NCI-H2196 (cell line): Measurements from ENCODE around the gene KRTAP4-11.
"Not testable (repeated sequence)": the region's sequence is repeated elsewhere in the genome, so short reads cannot be mapped to it uniquely, and the experiment has no call there.

Experiments used
- DNase-seq: peaks from one replicate; lab custom pipeline; 2025; ENCODE audit not compliant: unreplicated experiment; lab: John Stamatoyannopoulos, UW

Gene KRTAP4-11

GRCh38 chr17:41117846-41118386, at the start of gene KRTAP4-11:
KRTAP4-11 (minus strand) TSS chr17:41118373; CDS start chr17:41118315, 58 bp downstream.
- DNase-seq: not testable (repeated sequence)

- no peak for DNase-seq
These were observed 49.4 kb upstream of the KRTAP4-11 start for GRCh38 chr17:41167561-41167960.

DNA sequence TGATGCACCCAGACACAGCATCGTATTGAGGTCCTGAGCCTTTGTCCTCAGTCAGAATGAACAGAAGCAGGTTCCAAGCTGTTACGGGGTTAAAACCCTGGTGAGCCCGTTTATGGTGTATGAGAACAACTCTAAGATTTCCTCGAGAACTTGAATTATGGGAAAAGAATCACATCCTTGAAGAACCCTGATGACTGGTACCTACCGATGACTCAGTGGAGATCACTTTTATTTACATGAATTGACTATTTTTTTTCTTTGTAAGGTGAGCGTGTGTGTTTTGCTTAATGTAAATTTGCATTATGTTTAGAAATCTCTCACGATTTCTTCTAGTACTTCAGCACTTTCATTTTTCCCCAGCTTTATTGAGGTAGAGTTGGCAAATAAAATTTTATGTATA, 45.7 kb upstream of the KRTAP4-11 start:
- no peak for DNase-seq

GRCh38 chr17:41160648-41161047, 42.5 kb upstream of the KRTAP4-11 start, which contains the start of gene KRTAP4-4:
KRTAP4-4 (minus strand) TSS chr17:41160748; CDS start chr17:41160691, 57 bp downstream.
- no peak for DNase-seq

GRCh38 chr17:41160190-41160589, 42.0 kb upstream of the KRTAP4-11 start:
- DNase-seq: not testable (repeated sequence)

DNA sequence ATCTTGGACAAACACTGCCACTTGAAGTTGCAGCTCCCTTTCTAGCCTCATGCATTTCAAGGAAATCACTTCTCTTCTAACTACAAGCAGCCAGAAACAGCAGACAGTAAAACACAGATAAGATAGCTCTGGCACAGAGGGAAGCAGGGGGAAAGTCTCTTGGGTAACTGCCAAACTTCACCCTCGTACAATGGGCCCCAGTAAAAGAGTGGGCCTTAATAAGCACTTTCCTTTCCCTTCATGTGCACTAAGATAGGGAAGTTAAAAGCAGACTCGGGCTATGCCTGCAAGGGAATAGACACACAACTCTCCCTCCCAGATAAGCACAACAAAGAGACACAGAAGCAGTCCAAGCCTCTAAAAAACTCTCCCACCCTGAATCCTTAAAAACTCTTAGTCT, 35.7 kb upstream of the KRTAP4-11 start:
- DNase-seq: no peak

- DNase-seq: no peak
These were observed 33.4 kb upstream of the KRTAP4-11 start for GRCh38 chr17:41151525-41151924.

DNA sequence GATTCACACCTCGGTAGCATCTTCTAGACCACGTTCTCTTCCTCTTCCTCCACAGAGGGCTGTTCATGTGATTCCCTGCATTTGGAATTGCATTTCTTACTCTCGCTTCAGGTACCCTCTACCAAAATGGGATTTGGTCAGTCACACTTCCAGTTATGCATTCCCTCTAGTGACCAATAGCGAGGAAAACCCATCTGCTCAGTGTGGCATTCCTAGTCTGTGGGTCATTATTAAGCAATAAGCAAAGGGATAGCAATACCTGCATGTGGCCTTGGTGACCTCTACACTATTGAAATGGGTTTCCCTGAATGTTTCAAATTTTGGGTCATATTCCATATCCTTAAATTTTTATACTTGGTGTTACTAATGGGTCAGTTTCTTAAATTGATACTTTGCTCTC, 31.9 kb upstream of the KRTAP4-11 start:
- no peak for DNase-seq

DNA sequence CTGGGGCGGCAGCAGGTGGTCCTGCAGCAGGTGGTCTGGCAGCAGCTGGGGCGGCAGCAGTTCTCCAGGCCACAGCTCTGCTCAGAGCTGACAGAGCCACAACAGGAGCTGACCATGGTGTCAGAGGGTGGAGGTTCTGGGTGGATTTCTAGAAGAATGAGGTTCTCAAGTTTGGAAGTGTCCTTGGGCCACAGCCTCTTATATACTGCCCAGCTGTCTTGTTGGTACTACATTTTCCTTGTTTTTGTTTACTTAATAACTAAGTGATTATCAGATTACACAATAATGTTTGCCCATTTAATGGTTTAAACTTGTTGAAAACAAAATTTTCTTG, 31.4 kb upstream of the KRTAP4-11 start, which contains the start of gene KRTAP4-5:
TSS of gene KRTAP4-5 (minus strand) at position 174 of the 334 bp plus-strand sequence. CDS start at position 116, 58 bp downstream.
- DNase-seq: no peak

- DNase-seq: not testable (repeated sequence)
These were observed 30.9 kb upstream of the KRTAP4-11 start for GRCh38 chr17:41148971-41149651.

DNA sequence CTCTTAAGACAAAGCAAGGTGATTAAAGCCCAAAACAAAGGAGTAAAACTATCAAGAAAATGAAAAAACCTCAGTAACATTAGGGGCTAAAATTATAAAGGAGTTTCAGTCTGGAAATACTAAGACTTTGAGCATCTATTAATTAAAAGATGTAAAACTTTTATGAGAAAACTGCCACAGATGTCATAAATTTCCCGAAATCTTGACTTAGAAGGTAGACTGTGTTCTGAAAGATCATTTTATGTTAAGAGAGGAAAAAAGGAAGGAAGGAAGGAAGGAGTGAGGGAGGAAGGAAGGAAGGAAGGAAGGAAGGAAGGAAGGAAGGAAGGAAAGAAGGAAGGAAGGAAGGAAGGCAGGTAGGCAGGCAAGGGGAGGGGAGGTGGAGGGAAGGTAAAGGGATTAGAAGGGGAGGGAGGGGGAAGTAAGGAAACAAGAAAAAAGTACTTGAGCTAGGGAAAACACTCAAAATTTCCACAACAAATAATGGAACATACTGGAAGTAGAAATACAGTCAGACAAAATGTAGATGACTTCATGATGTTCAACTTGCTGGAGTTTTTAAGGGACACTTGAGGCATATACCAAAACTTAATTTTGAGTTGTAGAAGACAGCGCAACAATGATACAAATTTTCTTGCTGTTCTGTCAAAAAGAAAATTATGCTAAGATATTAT, 29.5 kb upstream of the KRTAP4-11 start:
- DNase-seq: no peak

- DNase-seq: no peak
These were observed 27.1 kb upstream of the KRTAP4-11 start for GRCh38 chr17:41145261-41145660.

GRCh38 chr17:41144846-41145245, 26.7 kb upstream of the KRTAP4-11 start:
- no peak for DNase-seq

- DNase-seq: no peak
These were observed 23.2 kb upstream of the KRTAP4-11 start for GRCh38 chr17:41141361-41141760.

GRCh38 chr17:41140360-41141131, 22.4 kb upstream of the KRTAP4-11 start, which contains the start of gene KRTAP4-6:
KRTAP4-6 (minus strand) TSS chr17:41140544; CDS start chr17:41140487, 57 bp downstream.
- DNase-seq: no peak

DNA sequence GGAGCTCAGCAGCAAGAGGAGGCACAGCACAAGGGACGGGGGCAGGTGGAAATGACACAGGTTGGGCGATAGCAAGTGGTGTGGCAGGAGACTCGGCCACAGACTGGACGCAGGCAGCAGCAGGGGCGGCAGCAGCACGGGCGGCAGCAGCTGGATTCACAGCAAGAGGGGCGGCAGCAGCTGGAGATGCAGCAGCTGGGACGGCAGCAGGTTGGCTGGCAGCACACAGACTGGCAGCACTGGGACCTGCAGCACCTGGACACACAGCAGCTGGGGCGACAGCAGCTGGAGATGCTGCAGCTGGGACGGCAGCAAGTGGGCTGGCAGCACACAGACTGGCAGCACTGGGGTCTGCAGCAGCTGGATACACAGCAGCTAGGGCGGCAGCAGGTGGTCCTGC, 21.7 kb upstream of the KRTAP4-11 start:
- DNase-seq: not testable (repeated sequence)

DNA sequence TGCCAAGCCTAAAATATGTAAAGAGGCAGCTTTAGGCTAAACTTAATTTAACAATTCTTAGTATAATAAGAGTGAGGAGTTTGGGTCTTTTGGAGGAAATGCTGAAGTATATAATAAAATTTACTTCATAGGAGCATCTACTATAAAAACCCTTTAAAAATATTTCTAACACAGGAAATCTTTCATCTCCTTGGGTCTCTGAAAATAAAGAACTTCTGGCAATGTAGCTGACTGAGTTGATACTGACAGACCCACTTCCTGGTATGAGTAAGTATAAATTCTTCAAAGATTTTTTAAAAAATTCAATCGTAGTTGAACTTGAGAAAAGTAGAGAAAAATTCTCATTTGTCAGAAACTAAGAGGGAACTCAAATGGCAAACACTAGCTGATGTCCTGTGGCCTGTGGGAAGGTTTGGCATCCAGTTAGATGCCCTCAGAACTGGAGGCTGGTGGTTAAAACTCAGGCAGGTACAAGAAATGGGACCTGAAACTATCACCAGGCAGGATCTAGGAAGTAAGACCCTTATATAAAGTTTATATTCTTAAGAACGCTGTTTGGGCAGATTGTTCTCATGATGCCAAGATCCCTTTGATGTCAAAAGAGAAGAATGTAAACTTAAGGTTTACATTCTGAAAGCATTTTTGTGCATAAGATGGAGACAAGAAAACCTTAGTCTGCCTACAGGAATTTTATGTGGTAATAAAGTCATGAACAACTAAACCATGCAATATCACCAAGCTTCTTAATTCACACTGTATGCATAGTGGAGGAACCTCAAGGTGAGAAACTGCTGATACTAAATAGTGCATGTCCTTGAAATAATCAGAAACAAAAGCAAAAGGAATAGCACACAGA, 15.9 kb upstream of the KRTAP4-11 start:
- no peak for DNase-seq

DNA sequence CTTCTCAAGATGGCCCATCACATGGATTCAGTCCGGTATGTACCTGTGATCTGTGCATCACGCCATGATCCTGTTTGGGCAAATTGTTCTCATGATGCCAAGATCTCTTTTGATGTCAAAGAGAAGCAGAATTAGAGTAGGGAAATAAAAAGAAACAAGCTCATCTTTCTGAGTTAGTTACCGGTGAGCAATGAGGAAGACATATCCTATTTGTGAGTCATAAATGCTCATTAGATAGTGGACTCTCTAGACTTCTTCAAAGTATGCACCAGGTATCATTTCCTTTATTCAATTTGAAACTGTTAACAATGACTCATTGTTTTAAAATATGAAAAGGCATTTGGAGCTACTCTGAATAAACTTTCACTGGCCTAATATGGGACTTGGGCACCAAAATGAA, 13.8 kb upstream of the KRTAP4-11 start:
- DNase-seq: no peak

DNA sequence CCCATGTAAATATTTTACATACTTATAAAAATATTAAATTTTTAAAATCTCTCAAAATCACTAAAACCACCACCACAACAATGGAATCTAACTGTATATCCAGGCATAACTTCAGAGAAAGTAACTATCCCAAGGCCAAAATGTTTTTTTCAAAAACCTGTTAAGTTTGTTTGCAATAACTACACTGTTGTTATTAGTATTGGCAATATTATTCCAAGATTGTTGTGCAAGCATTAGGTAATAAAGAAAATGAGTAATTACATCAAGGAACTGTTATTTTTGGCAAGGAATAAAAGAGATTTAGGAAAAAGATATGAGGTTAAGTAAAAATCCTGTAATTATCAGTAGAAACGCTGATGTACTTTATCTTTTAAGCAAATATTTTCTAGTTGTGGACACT, 9.2 kb upstream of the KRTAP4-11 start:
- no peak for DNase-seq

DNA sequence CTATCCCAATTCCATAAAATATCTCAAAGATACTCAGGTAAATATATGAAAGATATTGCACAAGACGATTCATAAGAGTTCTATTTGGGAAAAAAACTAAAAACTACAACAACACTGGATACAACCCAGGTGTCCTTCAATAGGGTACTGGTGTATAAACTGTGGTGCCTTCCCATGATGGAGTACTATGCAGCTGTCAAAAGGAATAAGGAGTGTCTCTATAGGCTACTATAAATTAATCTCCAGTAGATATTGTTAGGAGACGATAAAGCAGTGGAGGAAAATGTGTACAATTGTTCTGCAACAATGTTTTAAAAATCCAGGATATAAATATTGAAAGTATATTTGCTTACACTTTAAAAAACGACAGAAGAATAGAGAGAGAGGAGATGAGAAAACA, 8.2 kb upstream of the KRTAP4-11 start:
- no peak for DNase-seq
